ENCODE data around the gene SLC25A19.
A peak's percentile ranks its signal among the peaks of the same experiment; 100 is the strongest.
"Not testable (repeated sequence)": the region's sequence is repeated elsewhere in the genome, so short reads cannot be mapped to it uniquely, and the experiment has no call there.

SLC25A19 gene

DNA sequence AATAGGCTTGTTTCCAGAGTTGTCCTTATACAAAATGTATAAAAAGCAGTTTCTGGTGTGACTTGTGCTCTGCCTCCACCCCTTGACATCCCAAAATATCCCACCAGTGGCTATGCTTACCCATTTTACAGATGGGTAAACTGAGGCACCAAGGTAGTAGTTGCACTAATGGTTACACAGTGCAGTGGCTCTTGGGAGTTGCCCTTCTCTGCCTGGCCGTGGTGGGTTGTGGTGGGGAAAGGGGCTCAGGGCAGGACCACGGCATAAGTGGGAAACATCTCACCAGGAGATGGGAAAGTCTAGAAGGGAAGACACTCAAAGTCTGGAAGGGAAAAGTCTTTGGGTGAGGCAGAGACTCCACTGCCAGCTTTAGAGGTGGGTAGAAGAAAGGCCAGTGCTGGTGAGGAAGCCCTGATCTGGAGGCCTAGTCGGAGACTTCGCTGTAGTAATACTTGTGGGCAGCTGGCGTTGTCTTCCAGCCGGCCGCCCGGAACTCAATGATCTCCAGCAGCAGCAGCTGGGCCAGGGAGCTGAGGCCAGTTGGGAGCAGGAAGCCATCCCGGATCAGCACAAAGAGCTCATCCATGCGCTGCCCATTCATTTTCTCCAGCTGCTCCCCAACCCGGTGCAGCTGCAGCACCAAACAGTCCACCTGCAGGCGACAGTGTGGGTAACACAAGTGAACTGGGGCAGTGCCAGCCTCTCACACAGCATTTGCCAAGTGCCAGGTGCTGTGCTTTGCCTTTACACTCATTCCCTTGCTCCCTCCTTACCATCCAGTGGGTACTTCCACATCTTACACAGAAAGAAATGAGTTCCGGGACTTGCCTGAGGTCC is 22.7 kb downstream of the SLC25A19 start:
- TF ChIP-seq, protein P1, sequence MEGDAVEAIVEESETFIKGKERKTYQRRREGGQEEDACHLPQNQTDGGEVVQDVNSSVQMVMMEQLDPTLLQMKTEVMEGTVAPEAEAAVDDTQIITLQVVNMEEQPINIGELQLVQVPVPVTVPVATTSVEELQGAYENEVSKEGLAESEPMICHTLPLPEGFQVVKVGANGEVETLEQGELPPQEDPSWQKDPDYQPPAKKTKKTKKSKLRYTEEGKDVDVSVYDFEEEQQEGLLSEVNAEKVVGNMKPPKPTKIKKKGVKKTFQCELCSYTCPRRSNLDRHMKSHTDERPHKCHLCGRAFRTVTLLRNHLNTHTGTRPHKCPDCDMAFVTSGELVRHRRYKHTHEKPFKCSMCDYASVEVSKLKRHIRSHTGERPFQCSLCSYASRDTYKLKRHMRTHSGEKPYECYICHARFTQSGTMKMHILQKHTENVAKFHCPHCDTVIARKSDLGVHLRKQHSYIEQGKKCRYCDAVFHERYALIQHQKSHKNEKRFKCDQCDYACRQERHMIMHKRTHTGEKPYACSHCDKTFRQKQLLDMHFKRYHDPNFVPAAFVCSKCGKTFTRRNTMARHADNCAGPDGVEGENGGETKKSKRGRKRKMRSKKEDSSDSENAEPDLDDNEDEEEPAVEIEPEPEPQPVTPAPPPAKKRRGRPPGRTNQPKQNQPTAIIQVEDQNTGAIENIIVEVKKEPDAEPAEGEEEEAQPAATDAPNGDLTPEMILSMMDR (conservative IDR thresholded peaks at IDR 0.05): no peak

DNA sequence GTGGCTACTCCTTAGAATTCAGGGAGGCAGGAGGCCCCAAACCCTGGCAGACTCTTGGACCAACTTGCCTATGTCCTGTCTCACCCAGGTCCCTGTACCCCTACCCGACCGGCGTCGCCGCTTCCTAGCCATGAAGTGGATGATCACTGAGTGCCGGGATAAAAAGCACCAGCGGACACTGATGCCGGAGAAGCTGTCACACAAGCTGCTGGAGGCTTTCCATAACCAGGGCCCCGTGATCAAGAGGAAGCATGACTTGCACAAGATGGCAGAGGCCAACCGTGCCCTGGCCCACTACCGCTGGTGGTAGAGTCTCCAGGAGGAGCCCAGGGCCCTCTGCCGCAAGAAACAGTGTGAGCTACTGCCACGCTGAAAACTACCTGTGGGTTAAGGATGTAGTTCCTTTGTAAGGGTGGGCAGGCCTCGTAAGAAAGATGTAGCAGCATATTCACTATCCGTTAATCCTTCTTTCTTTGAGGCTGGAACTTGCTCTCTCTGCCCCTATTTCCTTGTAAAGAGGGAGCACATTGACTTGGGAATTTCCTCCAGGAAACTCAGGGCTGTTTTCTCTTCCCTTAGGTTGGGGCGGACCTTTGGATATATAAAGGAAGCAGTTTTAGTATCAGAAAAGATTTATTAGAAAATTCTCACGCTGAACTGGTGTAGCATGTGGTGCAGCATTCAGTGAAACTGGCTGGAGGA is 23.5 kb downstream of the SLC25A19 start:
- TF ChIP-seq, protein P1 (conservative IDR thresholded peaks at IDR 0.05): no peak
- no peak overlapping the region for H3K27ac ChIP-seq

More for the DNA sequence above, 22.7 kb downstream of the SLC25A19 start:
- no peak overlapping the region for H3K27ac ChIP-seq

DNA sequence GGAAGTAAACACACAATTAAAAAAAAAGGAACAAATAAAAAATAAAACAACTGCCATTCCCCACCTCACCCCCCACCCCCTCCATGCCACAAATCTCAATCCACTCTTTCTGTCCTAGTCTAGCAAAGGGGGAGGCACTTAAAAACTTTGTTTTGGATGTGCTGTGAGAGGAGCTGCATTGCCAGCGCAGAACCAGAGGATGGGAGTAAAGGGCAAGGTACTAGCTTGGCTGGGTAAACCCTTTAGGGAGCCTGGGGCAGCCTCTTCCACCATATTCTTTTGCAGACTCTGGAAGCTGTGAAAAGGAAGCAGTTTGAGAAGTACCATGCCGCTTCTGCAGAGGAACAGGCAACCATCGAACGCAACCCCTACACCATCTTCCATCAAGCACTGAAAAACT is 26.2 kb downstream of the SLC25A19 start:
- TF ChIP-seq, protein P1 (conservative IDR thresholded peaks at IDR 0.05): no peak
- H3K27ac ChIP-seq: no peak overlapping the region

DNA sequence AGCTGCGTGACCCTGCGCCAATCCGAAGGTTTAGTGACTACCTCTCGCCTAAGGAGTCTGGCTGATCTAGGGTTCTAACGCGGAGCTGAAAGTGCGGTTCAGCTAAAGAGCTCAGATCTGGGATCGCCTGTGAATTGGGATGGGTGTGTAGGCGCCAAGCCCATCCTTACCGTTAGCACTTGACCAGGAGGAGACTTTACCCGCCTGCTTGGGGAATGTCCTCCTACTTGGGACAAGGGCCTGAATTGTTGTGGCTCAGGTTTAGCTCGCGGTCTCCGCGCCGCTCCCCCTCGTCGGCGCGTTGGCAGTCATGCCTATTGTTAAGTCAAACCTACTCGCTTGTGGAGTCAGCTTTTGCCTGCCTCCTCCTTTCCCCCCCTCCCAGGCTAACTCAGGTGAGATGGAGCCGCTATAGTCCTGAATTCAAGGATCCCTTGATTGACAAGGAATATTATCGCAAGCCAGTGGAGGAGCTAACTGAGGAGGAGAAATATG is 27.1 kb downstream of the SLC25A19 start:
- TF ChIP-seq, protein P1 (conservative IDR thresholded peaks at IDR 0.05): no peak
- H3K27ac ChIP-seq: peak overlapping the region; percentile 97

DNA sequence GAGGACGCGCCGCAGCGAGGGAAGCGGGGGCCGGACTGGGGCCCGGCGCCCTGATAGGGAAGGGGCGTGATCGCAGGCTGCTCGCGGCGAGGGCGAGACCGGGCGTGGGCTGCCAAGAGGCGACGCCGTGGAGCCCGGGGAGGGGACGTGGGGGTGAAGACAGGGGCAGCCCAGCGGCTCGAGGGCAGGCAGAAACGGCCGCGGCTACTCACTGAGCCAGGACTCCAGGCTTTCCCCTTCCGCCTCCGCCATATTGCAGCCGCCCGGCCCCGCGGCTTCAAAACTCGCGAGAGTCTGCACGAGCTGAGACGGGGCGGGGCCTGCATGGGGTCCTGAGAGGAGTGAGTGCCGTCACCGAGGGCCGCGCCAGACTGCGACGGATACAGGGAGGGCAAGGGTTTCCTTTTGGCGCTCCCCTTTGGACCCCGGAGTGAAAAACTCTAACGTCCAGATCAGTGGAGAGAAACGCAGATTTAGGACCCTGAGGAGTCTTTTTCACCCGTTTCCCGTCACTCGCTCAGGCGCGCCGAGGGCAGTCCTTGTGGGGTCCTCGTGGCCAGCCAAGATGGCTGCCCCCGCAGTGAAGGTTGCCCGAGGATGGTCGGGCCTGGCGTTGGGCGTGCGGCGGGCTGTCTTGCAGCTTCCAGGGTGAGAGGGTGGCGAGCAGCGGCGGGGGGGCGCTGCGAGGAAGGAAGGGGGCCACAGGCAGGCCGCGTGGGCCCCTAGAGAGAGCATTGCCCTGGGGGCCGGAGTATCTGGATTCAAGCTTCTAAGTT is 27.7 kb downstream of the SLC25A19 start, which contains the start of the genes GGA3 and MRPS7:
Gene GGA3 (minus strand): TSS at position 271 of the 776 bp plus-strand sequence. CDS start 19 bp downstream, at position 252.
Gene MRPS7 (plus strand): TSS at position 544 of the 776 bp plus-strand sequence. CDS start 22 bp downstream, at position 566.
- H3K27ac ChIP-seq: peak within 1 kb of the TSS; percentile 97
- TF ChIP-seq, protein P1 (conservative IDR thresholded peaks at IDR 0.05): no peak

DNA sequence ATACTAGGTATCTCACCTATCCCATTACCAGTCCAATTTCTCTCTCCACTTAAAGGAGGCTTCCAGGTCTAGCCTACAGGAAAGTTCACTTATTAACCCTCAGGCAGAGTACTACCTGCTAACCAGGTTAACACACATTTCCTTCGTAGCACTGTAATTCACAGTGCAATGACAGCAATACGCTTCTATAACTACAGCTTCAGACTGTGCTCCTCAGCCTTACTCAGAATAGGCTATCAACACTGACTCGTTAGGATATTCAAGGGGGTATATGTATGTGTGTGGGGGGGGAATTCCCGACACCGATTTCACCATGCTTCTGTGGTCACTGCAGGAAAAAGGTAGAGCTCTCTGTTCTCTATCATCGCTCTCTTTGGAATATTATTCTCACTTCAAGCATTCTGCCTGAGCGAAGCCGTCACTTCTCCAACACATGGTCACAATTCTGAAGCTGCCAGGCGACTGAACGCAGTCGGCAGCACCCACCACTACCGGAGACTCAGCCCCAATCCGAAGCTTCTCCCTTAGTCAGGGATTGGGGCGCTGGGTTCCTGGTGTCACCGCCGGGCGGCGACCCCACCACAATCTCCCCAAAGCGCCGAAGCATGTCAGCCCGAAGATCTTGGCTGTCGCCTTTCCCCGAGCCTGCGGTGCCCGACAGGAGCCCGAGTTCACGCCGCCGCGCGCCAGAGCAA is 28.4 kb downstream of the SLC25A19 start:
- TF ChIP-seq, protein P1 (conservative IDR thresholded peaks at IDR 0.05): no peak
- peak overlapping the region; percentile 97 for H3K27ac ChIP-seq

DNA sequence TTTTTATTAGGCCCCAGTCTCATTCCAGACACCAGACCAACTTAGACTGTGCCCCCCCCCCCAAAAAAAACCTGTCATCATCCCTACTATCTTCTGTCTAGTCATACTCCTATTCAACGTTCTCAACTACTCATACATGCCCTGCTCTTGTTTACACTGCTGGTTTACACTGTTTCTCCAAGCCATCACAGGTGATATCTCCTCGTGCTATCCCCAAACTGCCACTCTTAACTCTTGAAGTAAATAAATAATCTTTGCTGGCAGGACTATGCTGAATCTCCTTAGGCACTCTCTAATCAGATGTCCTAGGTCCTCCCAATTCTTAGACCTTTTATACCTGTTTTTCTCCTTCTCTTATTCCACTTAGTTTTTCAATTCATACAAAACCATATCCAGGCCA is 32.0 kb downstream of the SLC25A19 start:
- not testable (repeated sequence) for H3K27ac ChIP-seq

DNA sequence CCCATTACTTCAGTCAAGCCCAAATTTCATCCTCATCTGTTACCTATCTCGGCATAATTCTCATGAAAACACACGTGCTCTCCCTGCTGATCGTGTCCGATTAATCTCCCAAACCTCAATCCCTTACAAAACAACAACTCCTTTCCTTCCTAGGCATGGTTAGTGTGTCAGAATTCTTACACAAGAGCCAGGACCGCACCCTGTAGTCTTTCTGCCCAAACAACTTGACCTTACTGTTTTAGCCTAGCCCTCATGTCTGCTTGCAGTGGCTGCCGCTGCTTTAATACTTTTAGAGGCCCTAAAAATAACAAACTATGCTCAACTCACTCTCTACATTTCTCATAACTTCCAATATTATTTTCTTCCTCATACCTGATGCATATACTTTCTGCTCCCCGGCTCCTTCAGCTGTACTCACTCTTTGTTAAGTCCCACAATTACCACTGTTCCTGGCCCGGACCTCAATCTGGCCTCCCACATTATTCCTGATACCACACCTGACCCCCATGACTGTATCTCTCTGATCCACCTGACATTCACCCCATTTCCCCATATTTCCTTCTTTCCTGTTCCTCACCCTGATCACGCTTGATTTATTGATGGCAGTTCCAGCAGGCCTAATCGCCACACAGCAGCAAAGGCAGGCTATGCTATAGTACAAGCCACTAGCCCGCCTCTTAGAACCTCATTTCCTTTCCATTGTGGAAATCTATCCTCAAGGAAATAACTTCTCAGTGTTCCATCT is 33.1 kb downstream of the SLC25A19 start:
- not testable (repeated sequence) for H3K27ac ChIP-seq

All from VCaP (cell line).